ENCODE measurements around the gene ARFGAP1.

ARFGAP1 gene

GRCh38 chr20:63292904-63293303 is 20.3 kb downstream of the ARFGAP1 start, which contains the start of gene COL20A1:
Gene COL20A1, plus strand, starts transcription at chr20:63293186. Its CDS starts 1,922 bp downstream, at chr20:63295108.
- CTCF ChIA-PET: interaction anchor here (0.9 kb wide), 1 partner anchor 69 kb away, joined by 3 read pairs; no protein-coding TSS in a partner anchor
- POLR2A ChIA-PET: no interaction called here
- DNase-seq (ENCODE audit: extremely low spot score): no peak
- no peak for TF ChIP-seq CTCF (IDR thresholded peaks at IDR 0.05; ENCODE audit: control extremely low read depth, extremely low read depth, low read depth, missing control alignments)

GRCh38 chr20:63293456-63293855 is 20.8 kb downstream of the ARFGAP1 start:
- DNase-seq (ENCODE audit: extremely low spot score): no peak
- ChIA-PET CTCF (no interaction called here), POLR2A (interaction anchor here (0.6 kb wide), 1 partner anchor 668 kb away, joined by 3 read pairs; no protein-coding TSS in a partner anchor)
- no peak for TF ChIP-seq CTCF (IDR thresholded peaks at IDR 0.05; ENCODE audit: control extremely low read depth, extremely low read depth, low read depth, missing control alignments)

- TF ChIP-seq CTCF (IDR thresholded peaks at IDR 0.05; ENCODE audit: control extremely low read depth, extremely low read depth, low read depth, missing control alignments): no peak
- DNase-seq (ENCODE audit: extremely low spot score): no peak
- POLR2A ChIA-PET: interaction anchor here (0.6 kb wide), 1 partner anchor 668 kb away, joined by 3 read pairs; no protein-coding TSS in a partner anchor
Observed at GRCh38 chr20:63293871-63294535, 21.4 kb downstream of the ARFGAP1 start.

GRCh38 chr20:63294536-63294900 is 21.9 kb downstream of the ARFGAP1 start:
- CTCF ChIA-PET: interaction anchor here (1.3 to 1.6 kb wide), 3 partner anchors 8 to 87 kb away, joined by 3 to 9 read pairs (median 4); no protein-coding TSS in a partner anchor
- TF ChIP-seq CTCF (IDR thresholded peaks at IDR 0.05; ENCODE audit: control extremely low read depth, extremely low read depth, low read depth, missing control alignments): no peak
- POLR2A ChIA-PET: no interaction called here
- no peak for DNase-seq (ENCODE audit: extremely low spot score)

More at GRCh38 chr20:63293871-63294535, 21.4 kb downstream of the ARFGAP1 start:
- CTCF ChIA-PET: interaction anchor here (1.6 kb wide), 1 partner anchor 15 kb away, joined by 9 read pairs; no protein-coding TSS in a partner anchor

GRCh38 chr20:63295018-63295417 is 22.4 kb downstream of the ARFGAP1 start:
- DNase-seq (ENCODE audit: extremely low spot score): no peak
- ChIA-PET CTCF (interaction anchor here (1.3 to 1.6 kb wide), 3 partner anchors 8 to 86 kb away, joined by 3 to 9 read pairs (median 4); no protein-coding TSS in a partner anchor), POLR2A (no interaction called here)
- TF ChIP-seq CTCF (IDR thresholded peaks at IDR 0.05; ENCODE audit: control extremely low read depth, extremely low read depth, low read depth, missing control alignments): no peak

- no peak for TF ChIP-seq CTCF (IDR thresholded peaks at IDR 0.05; ENCODE audit: control extremely low read depth, extremely low read depth, low read depth, missing control alignments)
- POLR2A ChIA-PET: no interaction called here
- no peak for DNase-seq (ENCODE audit: extremely low spot score)
- CTCF ChIA-PET: interaction anchor here (1.3 to 1.6 kb wide), 3 partner anchors 9 to 86 kb away, joined by 3 to 9 read pairs (median 4); no protein-coding TSS in a partner anchor
Observed at GRCh38 chr20:63295422-63295821, 22.8 kb downstream of the ARFGAP1 start.

Measured in GM10248 (cell line).